Measurements from ENCODE around the gene ACER3.
"Not testable (repeated sequence)": the region's sequence is repeated elsewhere in the genome, so short reads cannot be mapped to it uniquely, and the experiment has no call there.

Gene ACER3

DNA sequence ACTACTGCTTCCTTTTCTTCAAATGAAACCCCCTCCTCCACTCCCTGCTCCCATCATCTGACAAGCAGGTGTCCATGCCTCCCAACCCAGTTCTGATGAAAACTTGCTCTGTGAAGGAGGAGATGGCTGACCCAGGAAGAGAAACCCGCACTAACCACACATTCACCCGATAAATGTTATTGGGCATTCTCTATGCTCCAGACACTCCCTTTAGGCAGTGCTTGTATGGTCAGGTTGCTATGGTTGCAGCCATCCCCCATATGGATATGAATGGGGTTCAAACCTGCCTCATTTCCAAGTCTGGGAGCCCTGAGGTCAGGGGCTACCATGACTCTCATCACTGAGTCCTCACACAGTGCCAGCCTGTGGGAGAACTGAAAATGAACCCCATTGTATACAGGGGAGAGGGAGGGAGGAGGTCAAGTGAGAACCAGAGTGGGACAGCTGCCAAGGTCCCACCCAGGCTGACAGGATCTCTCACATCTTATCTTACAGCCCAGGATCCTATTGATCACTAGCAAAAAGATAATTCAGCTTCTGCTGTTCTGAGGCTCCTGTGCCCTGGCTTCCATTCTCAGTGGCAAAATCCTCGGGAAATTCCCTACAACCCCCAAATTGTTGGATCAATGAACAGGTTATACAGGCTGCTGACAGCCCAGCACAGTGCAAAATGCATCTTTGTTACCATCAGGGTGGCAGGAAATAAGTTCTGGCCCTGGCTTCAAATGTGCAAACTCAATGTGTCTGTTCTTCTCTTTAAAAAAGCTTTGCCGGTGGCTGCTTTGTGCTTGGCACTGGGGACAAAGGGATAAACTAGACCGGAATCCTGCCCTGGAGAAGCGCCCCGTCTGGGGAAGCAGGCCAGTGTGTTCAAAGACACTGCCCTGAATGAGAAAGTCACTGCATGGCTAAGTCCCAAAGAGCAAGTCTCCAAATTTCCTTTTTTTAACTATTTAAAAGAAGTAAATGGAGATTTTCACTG is 22.7 kb upstream of the ACER3 start:
- no peak for DNase-seq

DNA sequence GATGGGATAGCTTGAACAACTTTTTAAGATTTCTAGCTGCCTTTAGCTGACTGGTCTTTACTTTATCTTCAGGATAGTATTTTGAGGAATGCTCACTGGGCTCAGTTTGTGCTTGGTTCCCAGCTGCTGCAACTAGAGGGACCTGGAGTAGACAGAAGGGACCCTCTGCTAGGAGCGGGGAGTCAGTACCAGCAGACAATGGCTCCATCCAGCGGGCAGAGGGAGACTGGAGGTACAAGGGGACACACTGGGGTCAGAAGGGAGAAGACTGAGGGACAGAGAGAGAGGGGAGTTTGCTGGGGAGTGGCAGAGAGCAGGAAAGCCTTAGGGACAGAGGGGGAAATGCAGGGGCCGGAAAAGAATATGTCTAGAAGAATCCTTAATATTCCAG is 22.0 kb upstream of the ACER3 start:
- DNase-seq = no peak

DNA sequence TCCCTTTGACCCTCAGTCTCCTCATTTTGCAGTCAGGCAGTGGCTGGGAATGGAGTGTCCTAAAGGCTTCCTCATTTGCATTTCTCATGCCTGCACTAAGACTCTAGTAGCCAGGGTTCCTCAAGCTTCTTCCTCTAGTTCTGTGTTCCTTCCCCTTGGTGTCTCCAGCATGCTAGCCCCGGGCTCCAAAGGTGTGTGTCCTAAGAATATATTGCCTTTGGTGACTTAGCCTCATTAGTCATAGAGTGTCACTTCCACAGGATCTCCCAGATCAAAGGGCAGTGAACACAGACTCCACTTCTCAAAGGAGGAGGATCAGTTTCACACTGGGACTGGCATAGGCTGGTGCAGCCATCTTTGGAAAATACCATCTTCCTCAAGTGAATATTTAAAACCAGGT is 21.4 kb upstream of the ACER3 start:
- DNase-seq = no peak

DNA sequence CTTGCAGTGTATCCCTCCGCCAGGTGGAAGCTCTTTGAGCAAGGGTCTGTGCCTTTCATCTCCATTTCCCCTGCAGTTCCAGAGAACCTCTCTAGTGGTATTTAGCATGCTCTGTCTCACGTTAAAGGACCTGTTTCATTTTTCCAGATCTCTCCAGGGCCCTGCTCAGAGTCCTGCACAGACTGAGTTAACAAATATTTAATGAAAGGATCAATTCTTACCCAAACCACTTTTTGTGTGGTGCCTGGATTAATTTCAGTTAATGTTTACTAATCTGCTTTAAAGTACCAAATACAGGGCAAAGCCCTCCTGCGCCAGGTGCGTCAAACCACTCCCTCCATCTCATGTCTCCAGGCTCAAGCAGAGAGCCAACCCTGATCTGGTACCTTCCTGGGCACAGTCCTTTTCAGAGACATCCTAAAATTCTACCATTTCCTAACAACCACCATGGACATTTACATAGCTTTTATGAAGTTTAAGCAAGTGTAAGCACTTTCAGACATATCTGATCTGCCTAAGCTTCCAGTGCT is 18.7 kb upstream of the ACER3 start:
- no peak for DNase-seq

- no peak for DNase-seq
These were observed 16.8 kb upstream of the ACER3 start for GRCh38 chr11:76843907-76844306.

DNA sequence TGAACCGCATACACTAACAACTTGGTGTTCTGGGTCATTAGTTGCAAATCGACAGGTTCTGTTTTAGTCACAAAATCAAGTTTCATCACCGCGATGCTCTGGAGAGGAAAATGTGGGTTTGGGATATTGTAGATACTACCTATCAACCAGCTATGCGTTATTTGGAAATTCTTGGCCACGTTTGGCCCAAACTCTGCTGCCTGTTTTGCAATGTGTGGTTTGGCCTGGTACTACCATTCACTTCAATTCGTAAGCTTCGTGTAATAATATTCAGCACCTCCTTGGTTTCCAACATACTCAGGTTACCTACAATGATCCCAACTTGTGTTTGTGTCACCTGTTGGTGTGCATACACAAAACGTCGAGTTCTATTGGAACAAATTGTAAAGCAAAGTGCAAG is 16.2 kb upstream of the ACER3 start:
- DNase-seq = no peak

GRCh38 chr11:76845069-76845468 is 15.6 kb upstream of the ACER3 start:
- DNase-seq = no peak

DNA sequence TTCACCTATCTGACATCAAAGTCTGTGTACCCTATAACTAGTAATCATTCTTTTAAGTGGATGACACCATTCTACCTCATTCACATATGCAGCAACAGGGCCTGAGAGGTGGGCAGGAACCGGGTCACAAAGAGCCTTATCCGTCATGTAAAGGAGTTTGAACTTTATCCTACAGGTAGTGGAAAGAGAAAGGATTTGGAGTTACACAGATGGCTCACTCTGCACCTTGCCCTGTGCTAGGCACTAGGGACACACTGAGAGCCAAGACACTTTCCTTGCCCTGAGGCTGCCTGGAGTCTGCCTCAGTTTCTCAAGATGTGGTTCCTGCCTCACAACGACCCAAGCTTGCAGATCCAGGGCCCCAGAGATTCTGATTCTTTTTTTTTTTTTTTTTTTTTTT is 14.3 kb upstream of the ACER3 start:
- no peak for DNase-seq

- DNase-seq = no peak
These were observed 11.3 kb upstream of the ACER3 start for GRCh38 chr11:76849376-76849775.

DNA sequence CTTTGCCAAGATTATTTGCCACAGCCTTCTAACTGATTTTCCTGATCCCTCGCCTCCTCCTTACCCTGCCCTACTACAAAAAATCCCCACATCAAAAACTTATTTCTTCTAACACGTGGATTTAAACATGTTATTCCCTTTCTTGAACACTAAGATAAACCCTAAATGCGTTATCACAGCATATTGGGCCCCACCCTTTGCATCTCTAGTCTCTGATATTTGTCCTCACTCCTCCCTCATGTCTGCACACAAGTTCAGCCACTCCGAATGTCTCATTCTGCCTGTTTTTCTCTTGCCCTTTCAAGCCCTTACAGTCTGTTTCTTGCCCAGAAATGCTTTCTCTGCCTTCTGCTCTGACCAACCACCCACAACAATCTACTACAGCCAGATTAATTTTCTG is 10.6 kb upstream of the ACER3 start:
- no peak for DNase-seq

DNA sequence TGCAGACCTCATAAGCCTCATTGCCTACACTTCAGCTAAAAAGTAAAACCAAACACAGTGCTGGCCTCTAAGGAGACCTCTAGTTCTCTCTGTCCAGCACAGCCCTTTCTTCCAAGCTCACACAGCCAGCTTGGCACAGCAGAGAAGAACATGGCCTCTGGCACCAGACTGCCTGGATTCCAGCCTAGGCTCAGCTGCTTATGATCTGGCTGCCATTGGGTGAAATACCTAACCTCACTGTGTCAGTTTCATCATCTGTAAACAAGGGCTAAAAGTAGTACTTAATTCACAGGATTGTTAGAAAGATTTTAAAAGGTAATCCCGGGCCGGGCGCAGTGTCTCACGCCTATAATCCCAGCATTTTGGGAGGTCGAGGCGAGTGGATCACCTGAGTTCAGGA is 9.9 kb upstream of the ACER3 start:
- no peak for DNase-seq

- DNase-seq = no peak
These were observed 6.0 kb upstream of the ACER3 start for GRCh38 chr11:76854709-76855108.

GRCh38 chr11:76855670-76856069 is 5.0 kb upstream of the ACER3 start:
- DNase-seq = not testable (repeated sequence)

- DNase-seq = no peak
These were observed 4.6 kb upstream of the ACER3 start for GRCh38 chr11:76856106-76856505.

DNA sequence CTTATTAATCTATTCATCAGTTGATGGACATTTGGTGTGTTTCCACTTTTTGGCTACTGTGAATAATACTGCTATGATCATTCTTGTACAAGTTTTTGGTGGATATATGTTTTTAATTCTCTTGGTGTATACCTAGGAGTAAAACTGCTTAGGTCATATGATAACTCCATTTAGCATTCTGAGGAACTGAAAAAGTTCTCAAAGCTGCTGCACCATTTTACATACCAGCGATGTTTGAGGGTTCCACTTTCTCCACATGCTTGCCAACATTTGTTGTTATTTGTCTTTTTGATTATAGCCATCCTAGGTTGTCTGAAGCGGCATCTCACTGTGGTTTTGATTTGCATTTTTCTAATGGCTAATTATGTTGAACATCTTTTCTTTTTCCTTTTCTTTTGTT is 4.1 kb upstream of the ACER3 start:
- no peak for DNase-seq

DNA sequence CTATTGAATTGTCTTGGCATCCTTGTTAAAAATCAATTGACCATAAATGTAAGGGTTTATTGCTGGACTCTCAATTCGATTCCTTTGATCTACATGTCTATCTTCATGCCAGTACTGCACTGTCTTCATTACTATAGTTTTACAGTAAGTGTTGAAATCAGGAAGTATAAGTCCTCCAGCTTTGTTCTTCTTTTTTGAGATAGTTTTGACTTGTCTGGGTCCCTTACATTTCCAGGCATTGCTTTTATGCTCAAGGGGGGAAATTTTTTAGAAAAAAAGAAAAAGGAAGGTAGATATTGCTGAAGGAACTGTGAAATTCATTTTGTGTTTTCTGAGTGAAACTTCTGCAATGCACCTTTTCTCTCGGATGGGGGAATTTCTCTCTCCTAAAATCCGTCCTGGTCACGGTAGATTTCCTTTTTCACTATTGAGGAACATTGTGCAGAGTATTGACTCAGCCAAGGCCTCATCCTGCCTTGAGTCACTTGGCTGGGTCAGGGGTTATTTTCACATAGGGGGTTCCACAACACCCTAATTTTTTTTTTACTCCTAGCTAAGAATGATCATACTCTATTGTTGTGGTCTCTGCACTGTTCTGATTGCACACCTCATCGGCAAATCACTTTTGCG is 2.8 kb upstream of the ACER3 start:
- DNase-seq = no peak

DNA sequence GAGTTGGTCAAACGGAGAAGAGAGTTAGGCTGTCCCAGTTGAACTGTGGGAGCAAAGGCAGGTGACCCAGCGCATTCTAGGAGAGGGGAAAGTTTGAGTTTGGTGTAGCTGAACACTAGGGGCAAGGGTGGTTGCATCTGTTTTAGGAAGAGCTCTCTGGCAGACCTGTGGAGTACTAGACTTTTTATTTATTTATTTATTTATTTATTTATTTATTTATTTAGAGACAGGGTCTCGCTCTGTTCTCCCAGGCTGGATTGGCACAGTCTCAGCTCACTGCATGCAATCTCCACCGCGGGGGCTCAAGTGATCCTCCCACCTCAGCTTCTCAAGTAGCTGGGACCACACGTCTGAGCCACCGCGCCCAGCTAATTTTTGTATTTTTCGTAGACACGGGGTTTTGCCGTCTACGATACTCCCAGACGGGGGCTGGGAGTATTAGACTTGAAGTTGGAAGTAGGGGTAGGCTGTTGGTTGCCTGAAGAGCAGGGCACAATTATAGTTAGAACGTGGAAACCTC is 950 bp upstream of the ACER3 start:
- no peak for DNase-seq

DNA sequence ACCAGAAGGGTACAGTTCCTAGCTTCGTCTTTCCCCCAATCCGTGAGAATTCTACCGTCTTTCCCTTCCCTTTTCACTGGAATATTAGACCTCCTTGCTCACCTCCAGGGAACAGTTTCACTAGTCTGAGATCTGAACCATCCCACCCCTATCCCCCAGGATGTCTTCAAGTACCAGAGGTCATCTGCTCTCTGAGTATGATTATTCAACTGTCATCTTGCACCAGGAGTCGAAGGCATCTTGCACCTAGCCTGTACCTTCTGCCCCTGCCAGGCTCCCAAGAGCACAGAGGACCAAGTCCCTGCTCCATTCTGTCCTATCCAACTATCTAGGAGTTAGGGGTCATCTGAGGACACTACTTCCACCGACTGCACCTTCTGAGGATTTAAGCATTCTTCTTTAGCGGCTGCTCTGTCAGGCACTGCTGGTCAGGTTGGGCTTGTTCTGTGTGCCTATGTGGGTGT is 804 bp downstream of the ACER3 start:
- no peak for DNase-seq

DNA sequence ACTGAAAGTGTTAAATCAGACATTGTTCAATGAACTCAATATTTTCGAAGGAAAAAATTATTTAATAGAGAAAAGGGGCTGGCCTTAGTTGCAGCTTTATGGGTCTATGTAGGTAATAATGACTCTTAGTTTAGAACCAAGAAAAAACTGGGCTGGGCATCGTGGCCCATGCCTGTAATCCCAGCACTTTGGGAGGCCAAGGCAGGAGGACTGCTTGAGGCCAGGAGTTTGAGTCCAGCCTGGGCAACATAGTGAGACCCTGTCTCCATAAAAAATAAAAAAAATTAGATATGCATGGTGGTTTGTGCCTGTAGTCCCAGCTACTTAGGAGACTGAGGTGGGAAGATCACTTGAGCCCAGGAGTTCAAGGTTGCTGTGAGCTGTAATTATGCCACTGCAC is 2.1 kb downstream of the ACER3 start:
- DNase-seq = not testable (repeated sequence)

DNA sequence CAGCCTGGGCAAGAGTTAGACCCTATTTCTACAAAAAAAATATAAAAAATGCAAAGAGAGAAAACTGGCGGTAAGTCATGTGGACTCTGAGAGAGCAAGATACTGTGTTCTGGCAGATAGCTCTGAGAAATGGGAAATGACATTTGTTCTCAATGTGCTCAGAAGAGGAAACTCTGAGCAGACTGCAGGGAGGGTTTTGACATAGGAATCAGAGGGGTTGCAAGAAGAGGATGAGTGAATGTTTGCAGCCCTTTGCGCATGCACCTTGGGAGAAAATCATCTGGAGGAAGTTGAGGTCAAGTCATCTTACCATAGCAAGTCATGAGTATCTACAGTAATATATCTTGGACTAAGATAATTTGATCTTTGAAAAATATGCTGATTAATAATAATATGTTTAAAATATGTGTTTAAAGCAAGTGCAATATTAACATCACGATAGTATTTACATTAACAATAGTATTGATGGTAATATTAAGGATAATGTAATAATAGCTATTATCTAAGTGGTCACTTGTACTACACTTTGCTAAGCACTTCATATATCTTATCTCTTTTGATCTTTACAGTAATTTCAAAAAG is 2.6 kb downstream of the ACER3 start:
- DNase-seq = no peak

DNA sequence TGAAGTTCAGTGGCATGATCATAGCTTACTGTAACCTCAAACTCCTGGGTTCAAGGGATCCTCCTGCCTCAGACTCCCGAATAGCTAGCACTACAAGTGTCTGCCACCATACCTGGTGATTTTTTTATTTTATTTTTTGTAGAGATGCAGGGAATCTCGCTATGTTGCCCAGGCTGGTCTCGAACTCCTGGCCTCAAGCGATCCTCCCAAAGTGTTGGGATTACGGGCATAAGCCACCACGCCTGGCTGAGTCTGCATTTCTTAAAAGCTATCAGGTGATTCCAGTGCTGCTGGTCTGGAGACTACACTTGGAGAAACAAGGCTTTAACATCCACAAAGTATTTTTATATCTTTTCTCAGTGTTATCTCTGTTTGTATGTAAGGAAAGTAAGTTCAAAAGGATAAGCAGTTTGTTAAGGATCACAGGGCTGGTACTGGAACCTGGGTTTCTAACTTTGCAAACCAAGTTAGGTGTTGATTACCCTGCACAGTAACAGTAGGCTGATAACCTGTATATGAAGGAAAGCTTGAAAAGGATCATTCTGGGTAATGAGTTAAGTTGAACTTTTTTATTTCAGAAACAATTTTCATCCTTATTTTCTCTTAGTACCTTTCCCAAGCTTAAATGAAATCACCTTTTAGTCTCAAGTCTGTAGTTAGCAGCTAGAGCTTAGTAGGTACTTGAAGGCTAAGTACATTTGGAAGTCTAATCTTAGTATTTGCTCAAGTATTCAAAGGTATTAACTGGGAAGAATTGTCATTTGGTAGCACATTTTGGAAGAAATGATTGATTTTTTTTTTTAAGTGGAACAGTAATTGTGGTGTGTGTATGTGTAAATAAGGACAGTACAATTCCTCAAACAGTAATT is 12.5 kb downstream of the ACER3 start:
- no peak for DNase-seq

- DNase-seq = no peak
These were observed 17.3 kb downstream of the ACER3 start for GRCh38 chr11:76878014-76878413.
